ENCODE results near the gene POLR1C.

GRCh38 chr6:43509142-43509983 is 7.5 kb upstream of the POLR1C start:
- TF ChIP-seq POLR2A (IDR thresholded peaks at IDR 0.05) (no peak), CTCF (IDR thresholded peaks at IDR 0.05) (no peak)
